PC-3 (cell line): ENCODE data around the gene TMEM117. TPM values are rescaled to one million over a fixed set of nuclear protein-coding genes. Genes with fewer than 3 reads are reported as not detected.

Experiments used
- ATAC-seq: fragments of 200-7000 bp; cut with Tn5 transposase; 2 replicates; pipeline ENCODE4 v1.9.1; 2020; ENCODE audit warnings: mild to moderate bottlenecking, moderate library complexity
- BruUV-seq: library from RNA; stranded (reverse); fragments of 400-500 nt; replicated peaks from 2 replicates; lab custom pipeline; 2021; lab: Mats Ljungman, UMichigan
- CTCF ChIA-PET: fragments of 300-600 bp; sonication (Branson Sonifier 250); formaldehyde crosslinking; loops from one replicate; lab custom pipeline; 2022; ENCODE audit warnings: antibody characterized with exemption; lab: Charles Lee
- POLR2A ChIA-PET: fragments of 300-600 bp; sonication (Branson Sonifier 250); formaldehyde crosslinking; loops from one replicate; lab custom pipeline; 2022; ENCODE audit warnings: antibody characterized with exemption; ENCODE audit not compliant: unreplicated experiment; lab: Charles Lee
- DNase-seq: peaks from one replicate; pipeline ENCODE4 v3.0.0-alpha.2; 2015
- H2AFZ ChIP-seq: fragments of 300-600 bp; sonication (generic); 2 replicates; pipeline ENCODE4 v1.6.0; 2016; ENCODE audit warnings: antibody characterized with exemption, low read length
- H3F3A ChIP-seq: fragments of 300-600 bp; sonication (generic); one replicate; pipeline ENCODE4 v1.6.0; 2017; ENCODE audit warnings: antibody characterized with exemption, low read length, control low read depth, mild to moderate bottlenecking; ENCODE audit not compliant: unreplicated experiment
- H3K27ac ChIP-seq: fragments of 300-600 bp; sonication (generic); 2 replicates; pipeline ENCODE4 v1.5.1; 2016; ENCODE audit warnings: mild to moderate bottlenecking, low read length
- H3K27me3 ChIP-seq: fragments of 300-600 bp; sonication (generic); 2 replicates; pipeline ENCODE4 v1.6.1; 2016; ENCODE audit warnings: low read length, mixed read lengths
- H3K36me3 ChIP-seq: fragments of 300-600 bp; sonication (generic); 2 replicates; pipeline ENCODE4 v1.6.1; 2016; ENCODE audit warnings: low read depth, mixed run types, low read length, mixed read lengths
- H3K4me1 ChIP-seq: fragments of 300-600 bp; sonication (generic); 2 replicates; pipeline ENCODE4 v1.5.1; 2016; ENCODE audit warnings: low read length; ENCODE audit not compliant: insufficient read depth
- H3K4me2 ChIP-seq: fragments of 300-600 bp; sonication (generic); 2 replicates; pipeline ENCODE4 v1.6.0; 2016; ENCODE audit warnings: low read length
- H3K4me3 ChIP-seq: fragments of 300-600 bp; sonication (generic); 2 replicates; pipeline ENCODE4 v1.5.1; 2016; ENCODE audit warnings: mild to moderate bottlenecking, low read length, mixed read lengths
- H3K79me2 ChIP-seq: fragments of 300-600 bp; sonication (generic); 2 replicates; pipeline ENCODE4 v1.6.1; 2017; ENCODE audit warnings: low read length, mixed read lengths
- H3K9ac ChIP-seq: fragments of 300-600 bp; sonication (generic); 2 replicates; pipeline ENCODE4 v1.6.0; 2016; ENCODE audit warnings: mild to moderate bottlenecking, low read length
- H3K9me2 ChIP-seq: fragments of 300-600 bp; sonication (generic); replicated peaks from 2 replicates; pipeline ENCODE4 v1.6.1; 2016; ENCODE audit warnings: mixed run types, low read length, mixed read lengths
- H3K9me3 ChIP-seq: fragments of 300-600 bp; sonication (generic); 2 replicates; pipeline ENCODE4 v1.6.1; 2016; ENCODE audit warnings: low read length, mixed read lengths
- H4K20me1 ChIP-seq: fragments of 300-600 bp; sonication (generic); 2 replicates; pipeline ENCODE4 v1.6.1; 2016; ENCODE audit warnings: low read length, mixed read lengths
- EZH2 ChIP-seq: fragments of 300-600 bp; sonication (generic); IDR thresholded peaks from one replicate; pipeline ENCODE4 v1.6.1; 2017; ENCODE audit warnings: antibody characterized with exemption, mild to moderate bottlenecking, low read length; ENCODE audit not compliant: unreplicated experiment
- EZH2phosphoT487 ChIP-seq: fragments of 300-600 bp; sonication (generic); IDR thresholded peaks from 2 replicates; pipeline ENCODE4 v1.6.1; 2018; ENCODE audit warnings: mild to moderate bottlenecking, antibody characterized with exemption, low read length, borderline replicate concordance
- intact Hi-C: fragments of 100-400 bp; cut with micrococcal nuclease; formaldehyde crosslinking; loops from 2 replicates; pipeline ENCODE4 v1.9.0; 2023
- total RNA-seq: library from RNA; depleted of rRNA; stranded (reverse); fragments of >200 nt; gene quantifications from 2 replicates; pipeline ENCODE4 v1.2.3, GENCODE V29; 2014
- TF ChIP-seq, protein P1 (sequence below): fragments of 300-600 bp; sonication (generic); conservative IDR thresholded peaks from 2 replicates; pipeline ENCODE4 v1.5.1; 2017; ENCODE audit warnings: antibody characterized with exemption, low read depth, mild to moderate bottlenecking, low read length

The TMEM117 gene
- total RNA-seq, 1 experiment from 2014 or later: 9.0 TPM

DNA sequence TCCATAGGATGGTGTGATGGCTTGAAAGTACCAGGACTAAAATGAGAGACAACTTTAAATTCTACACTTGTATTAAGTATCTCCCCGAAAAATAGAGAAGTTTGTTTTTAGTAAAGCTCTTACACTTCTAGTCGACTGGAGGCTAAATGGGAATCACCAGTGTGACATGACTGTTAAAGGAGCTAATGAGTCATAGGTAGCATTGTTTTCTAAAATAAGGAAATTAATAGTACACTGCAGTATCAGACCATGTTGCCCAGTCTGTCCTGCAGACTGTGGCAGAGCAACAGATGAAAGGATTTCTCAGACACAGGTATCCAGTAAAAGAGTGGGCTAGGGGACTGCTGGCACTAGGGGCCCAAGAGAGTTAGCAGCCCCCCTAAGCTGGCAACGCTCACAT is 140.1 kb downstream of the TMEM117 start:
- TF ChIP-seq, protein P1, sequence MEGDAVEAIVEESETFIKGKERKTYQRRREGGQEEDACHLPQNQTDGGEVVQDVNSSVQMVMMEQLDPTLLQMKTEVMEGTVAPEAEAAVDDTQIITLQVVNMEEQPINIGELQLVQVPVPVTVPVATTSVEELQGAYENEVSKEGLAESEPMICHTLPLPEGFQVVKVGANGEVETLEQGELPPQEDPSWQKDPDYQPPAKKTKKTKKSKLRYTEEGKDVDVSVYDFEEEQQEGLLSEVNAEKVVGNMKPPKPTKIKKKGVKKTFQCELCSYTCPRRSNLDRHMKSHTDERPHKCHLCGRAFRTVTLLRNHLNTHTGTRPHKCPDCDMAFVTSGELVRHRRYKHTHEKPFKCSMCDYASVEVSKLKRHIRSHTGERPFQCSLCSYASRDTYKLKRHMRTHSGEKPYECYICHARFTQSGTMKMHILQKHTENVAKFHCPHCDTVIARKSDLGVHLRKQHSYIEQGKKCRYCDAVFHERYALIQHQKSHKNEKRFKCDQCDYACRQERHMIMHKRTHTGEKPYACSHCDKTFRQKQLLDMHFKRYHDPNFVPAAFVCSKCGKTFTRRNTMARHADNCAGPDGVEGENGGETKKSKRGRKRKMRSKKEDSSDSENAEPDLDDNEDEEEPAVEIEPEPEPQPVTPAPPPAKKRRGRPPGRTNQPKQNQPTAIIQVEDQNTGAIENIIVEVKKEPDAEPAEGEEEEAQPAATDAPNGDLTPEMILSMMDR: no peak
- TF ChIP-seq EZH2 (no peak), EZH2phosphoT487 (no peak)
- Histone ChIP-seq H3K9me3 (no peaks in the 10 kb centered on the region), H3K4me3 (no peak overlapping the region), H3F3A (no peaks in the 10 kb centered on the region), H3K36me3 (no peaks in the 10 kb centered on the region), H4K20me1 (no peaks in the 10 kb centered on the region), H3K27me3 (no peaks in the 10 kb centered on the region), H3K4me2 (no peak overlapping the region), H3K4me1 (no peaks in the 10 kb centered on the region), H2AFZ (no peak overlapping the region), H3K9ac (no peak overlapping the region), H3K79me2 (no peaks in the 10 kb centered on the region), H3K9me2 (no peaks in the 10 kb centered on the region), H3K27ac (no peak overlapping the region)
- no peak for DNase-seq
- intact Hi-C loops: no loop called here
- peak; percentile 84 for ATAC-seq
- CTCF ChIA-PET: no interaction called here
- POLR2A ChIA-PET: interaction anchor here (0.7 kb wide), 1 partner anchor 24 kb away, joined by 3 read pairs; no protein-coding TSS in a partner anchor
- BruUV-seq: no TSS peak

DNA sequence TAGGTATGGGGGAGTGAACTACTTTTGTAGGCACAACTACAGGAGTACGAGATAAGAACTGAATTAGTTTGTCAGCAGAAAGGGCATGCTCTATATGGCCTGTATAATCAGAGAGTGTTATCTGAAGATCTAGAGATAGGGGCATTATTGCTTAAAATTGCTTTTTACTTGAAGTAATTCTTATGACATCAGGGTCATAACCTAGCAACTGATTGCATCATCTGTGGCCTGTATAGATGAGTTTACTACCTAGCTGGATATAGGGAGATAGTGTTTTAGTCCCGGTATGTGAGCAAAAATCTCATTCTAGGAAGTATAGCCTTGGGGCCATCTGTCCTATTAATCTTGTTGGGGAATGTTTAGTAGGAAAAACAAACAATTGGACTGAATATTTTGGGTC is 142.7 kb downstream of the TMEM117 start:
- Histone ChIP-seq H3F3A (no peaks in the 10 kb centered on the region), H3K27ac (no peak overlapping the region), H2AFZ (no peak overlapping the region), H3K9ac (no peak overlapping the region), H3K9me2 (no peaks in the 10 kb centered on the region), H3K4me3 (no peak overlapping the region), H4K20me1 (no peaks in the 10 kb centered on the region), H3K9me3 (no peaks in the 10 kb centered on the region), H3K27me3 (no peaks in the 10 kb centered on the region), H3K36me3 (no peaks in the 10 kb centered on the region), H3K79me2 (no peaks in the 10 kb centered on the region), H3K4me1 (no peaks in the 10 kb centered on the region), H3K4me2 (no peak overlapping the region)
- ChIA-PET POLR2A (no interaction called here), CTCF (no interaction called here)
- ATAC-seq (no peak), DNase-seq (no peak)
- intact Hi-C loops: no loop called here
- TF ChIP-seq EZH2phosphoT487 (no peak), EZH2 (no peak)
- TF ChIP-seq, protein P1: no peak
- no TSS peak for BruUV-seq

DNA sequence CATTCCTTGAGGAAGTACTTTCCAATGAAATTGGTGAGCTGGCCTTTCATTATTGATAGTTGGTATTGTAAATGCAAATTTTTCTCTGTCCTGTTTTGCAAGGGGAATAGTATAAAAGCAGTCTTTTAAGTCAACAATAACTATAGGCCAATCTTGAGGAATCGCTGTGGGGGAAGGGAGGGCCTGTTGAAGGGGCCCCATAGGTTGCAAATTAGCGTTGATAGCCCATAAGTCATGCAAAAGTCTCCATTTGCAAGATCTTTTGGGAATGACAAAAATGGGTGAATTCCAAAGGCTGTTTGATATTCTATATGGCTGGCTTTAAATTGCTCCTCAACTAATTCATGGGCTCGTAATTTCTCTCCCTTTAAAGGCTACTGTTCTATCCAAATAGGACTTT is 143.6 kb downstream of the TMEM117 start:
- no peaks in the 10 kb centered on the region for H3K9me2 ChIP-seq
- ChIA-PET CTCF (no interaction called here), POLR2A (no interaction called here)
- BruUV-seq: no TSS peak
- H3K4me1 ChIP-seq: no peaks in the 10 kb centered on the region
- H3K79me2 ChIP-seq: no peaks in the 10 kb centered on the region
- H3K9me3 ChIP-seq: no peaks in the 10 kb centered on the region
- H3K27ac ChIP-seq: no peak overlapping the region
- intact Hi-C loops: no loop called here
- no peak for TF ChIP-seq EZH2
- TF ChIP-seq, protein P1: no peak
- no peak for TF ChIP-seq EZH2phosphoT487
- ATAC-seq: no peak
- no peak overlapping the region for H3K4me2 ChIP-seq
- DNase-seq: no peak
- no peak overlapping the region for H2AFZ ChIP-seq
- H3K4me3 ChIP-seq: no peak overlapping the region
- no peaks in the 10 kb centered on the region for H3F3A ChIP-seq
- H3K9ac ChIP-seq: no peak overlapping the region
- H3K27me3 ChIP-seq: no peaks in the 10 kb centered on the region
- H3K36me3 ChIP-seq: no peaks in the 10 kb centered on the region
- no peaks in the 10 kb centered on the region for H4K20me1 ChIP-seq
